IPS-NIHi11 (cell line): ENCODE measurements around the gene AP2M1.
A peak's percentile ranks its signal among the peaks of the same experiment; 100 is the strongest.

ENCODE experiments used
- DNase-seq: peaks from one replicate; pipeline ENCODE4 v3.0.0; 2012; ENCODE audit warnings: mixed read lengths, low spot score

Gene AP2M1

GRCh38 chr3:184228376-184229137, 53.9 kb downstream of the AP2M1 start:
- DNase-seq: no peak

- DNase-seq: peak; percentile 99
Measured at GRCh38 chr3:184229394-184230080, 54.9 kb downstream of the AP2M1 start, which contains the start of gene VWA5B2. VWA5B2 (plus strand) TSS chr3:184229585; CDS start chr3:184230529, 944 bp downstream.

- peak; percentile 52 for DNase-seq
Measured at GRCh38 chr3:184230081-184230602, 55.5 kb downstream of the AP2M1 start.

GRCh38 chr3:184230603-184231528, 56.2 kb downstream of the AP2M1 start:
- peak; percentile 69 for DNase-seq

GRCh38 chr3:184231671-184232070, 57.0 kb downstream of the AP2M1 start:
- no peak for DNase-seq

- DNase-seq: no peak
Measured at GRCh38 chr3:184233127-184233843, 58.6 kb downstream of the AP2M1 start.
